Lower leg skin (tissue), 4 donors: ENCODE data around the gene ANAPC5. TPM values are rescaled to one million over a fixed set of nuclear protein-coding genes. Genes with fewer than 3 reads are reported as not detected.

Source experiments
- DNase-seq, 2 donors: peaks; one replicate each; pipeline ENCODE4 v3.0.0-alpha.2; 2019; ENCODE audit warnings: low spot score in 2 of 2
- H3K4me3 ChIP-seq: fragments of 200-600 bp; sonication (generic); 2 replicates; pipeline ENCODE4 v1.5.1; 2017; ENCODE audit warnings: mild to moderate bottlenecking, low read depth; ENCODE audit not compliant: poor library complexity, severe bottlenecking
- POLR2A ChIP-seq, 2 donors: fragments of 450-650 bp; IDR thresholded peaks; one replicate each; pipeline ENCODE4 v1.6.1; 2016 to 2017; ENCODE audit warnings: antibody characterized with exemption in 2 of 2, mild to moderate bottlenecking in 1 of 2, moderate library complexity in 1 of 2
- WGBS, 2 donors: methylation state at CpG; one replicate each; pipeline ENCODE4 v1.1.5; 2018; 5-methylcytosine and 5-hydroxymethylcytosine counted together
- intact Hi-C: fragments of 100-400 bp; cut with DNase I; formaldehyde crosslinking; loops from one replicate; pipeline ENCODE4 v1.15.0; 2023; ENCODE audit warnings: low total_unique reads
- total RNA-seq, 4 donors: library from RNA; depleted of rRNA; stranded (reverse); fragments of >200 nt; gene quantifications; one replicate each; pipeline ENCODE4 v1.1.0, GENCODE V29; 2016
- TF ChIP-seq, protein P1 (sequence below), 3 donors: fragments of 450-650 bp; IDR thresholded peaks; one replicate each; pipeline ENCODE4 v1.5.1; 2016; ENCODE audit warnings: antibody characterized with exemption in 3 of 3, mild to moderate bottlenecking in 3 of 3, moderate library complexity in 2 of 3

Gene ANAPC5
- total RNA-seq, 4 donors from 2014 or later, result 73.7 to 97.4 (median 91.5) TPM

DNA sequence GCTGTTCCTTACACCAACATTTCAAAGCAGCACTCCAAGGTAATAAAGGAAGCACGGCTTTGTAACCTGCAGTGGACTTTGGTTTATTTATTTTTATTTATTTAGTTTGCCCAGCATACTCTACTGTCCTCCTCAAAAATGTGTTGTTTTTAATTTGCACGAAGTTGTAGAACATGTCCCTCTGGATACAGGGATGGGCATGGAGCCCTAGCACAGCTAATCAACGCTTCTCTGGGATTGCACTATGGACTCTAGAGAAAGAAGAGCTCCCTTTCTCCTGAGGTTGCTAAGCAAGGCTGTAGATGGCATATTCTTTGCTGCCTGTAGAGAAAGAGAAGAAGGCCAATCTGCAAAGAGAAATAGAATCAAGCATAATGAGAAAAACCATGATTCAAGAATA, 5.9 kb upstream of the ANAPC5 start:
- no peak overlapping the region for H3K4me3 ChIP-seq
- TF ChIP-seq POLR2A (IDR thresholded peaks at IDR 0.05), result no peak
- TF ChIP-seq, protein P1, sequence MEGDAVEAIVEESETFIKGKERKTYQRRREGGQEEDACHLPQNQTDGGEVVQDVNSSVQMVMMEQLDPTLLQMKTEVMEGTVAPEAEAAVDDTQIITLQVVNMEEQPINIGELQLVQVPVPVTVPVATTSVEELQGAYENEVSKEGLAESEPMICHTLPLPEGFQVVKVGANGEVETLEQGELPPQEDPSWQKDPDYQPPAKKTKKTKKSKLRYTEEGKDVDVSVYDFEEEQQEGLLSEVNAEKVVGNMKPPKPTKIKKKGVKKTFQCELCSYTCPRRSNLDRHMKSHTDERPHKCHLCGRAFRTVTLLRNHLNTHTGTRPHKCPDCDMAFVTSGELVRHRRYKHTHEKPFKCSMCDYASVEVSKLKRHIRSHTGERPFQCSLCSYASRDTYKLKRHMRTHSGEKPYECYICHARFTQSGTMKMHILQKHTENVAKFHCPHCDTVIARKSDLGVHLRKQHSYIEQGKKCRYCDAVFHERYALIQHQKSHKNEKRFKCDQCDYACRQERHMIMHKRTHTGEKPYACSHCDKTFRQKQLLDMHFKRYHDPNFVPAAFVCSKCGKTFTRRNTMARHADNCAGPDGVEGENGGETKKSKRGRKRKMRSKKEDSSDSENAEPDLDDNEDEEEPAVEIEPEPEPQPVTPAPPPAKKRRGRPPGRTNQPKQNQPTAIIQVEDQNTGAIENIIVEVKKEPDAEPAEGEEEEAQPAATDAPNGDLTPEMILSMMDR (IDR thresholded peaks at IDR 0.05), result no peak
- intact Hi-C loops, result no loop called here
- 60 to 82% methylated on average over 3 of the region's 3 CpGs for WGBS, 2 donors
- no peak for DNase-seq

DNA sequence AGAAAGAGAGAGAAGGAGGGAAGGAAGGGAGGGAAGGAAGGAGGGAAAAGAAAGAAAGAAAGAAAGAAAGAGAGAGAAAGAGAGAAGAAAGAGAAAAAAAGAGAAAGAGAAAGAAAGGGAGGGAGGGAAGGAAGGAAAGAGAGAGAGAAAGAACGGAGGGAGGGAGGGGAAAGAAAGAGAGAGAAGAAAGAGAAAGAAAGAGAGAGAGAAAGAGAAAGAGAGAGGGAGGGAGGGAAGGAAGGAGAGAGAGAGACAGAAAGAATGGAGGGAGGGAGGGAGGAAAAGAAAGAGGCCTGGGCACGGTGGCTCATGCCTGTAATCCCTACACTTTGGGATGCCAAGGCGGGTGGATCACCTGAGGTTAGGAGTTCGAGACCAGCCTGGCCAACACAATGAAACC, 5.1 kb upstream of the ANAPC5 start:
- WGBS, 2 donors, result 71 to 77% methylated on average over 4 of the region's 4 CpGs
- no peak for DNase-seq
- no peak overlapping the region for H3K4me3 ChIP-seq
- TF ChIP-seq POLR2A (IDR thresholded peaks at IDR 0.05), result no peak
- TF ChIP-seq, protein P1 (IDR thresholded peaks at IDR 0.05), result no peak
- intact Hi-C loops, result no loop called here

DNA sequence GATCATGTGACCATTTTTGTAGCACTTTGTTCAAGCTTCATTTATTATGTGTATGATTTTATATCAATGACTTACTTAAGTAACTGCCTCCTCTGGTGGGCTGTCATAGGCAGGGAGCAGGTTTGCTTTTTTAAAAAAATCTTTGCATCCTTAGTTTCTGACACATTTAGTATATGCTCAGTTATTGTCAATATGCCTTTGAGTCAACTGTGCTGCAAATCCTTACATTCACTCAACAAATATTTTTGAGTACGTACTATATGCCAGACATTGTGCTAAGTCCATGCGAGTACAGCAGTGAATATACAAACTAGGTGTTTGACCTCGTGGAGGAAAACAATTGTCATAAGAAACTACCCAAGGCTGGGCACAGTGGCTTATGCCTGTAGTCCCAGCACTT, 4.4 kb upstream of the ANAPC5 start:
- TF ChIP-seq, protein P1 (IDR thresholded peaks at IDR 0.05), result no peak
- no peak for TF ChIP-seq POLR2A (IDR thresholded peaks at IDR 0.05)
- intact Hi-C loops, result no loop called here
- 81 to 87% methylated on average over 3 of the region's 3 CpGs for WGBS, 2 donors
- H3K4me3 ChIP-seq, result no peak overlapping the region
- no peak for DNase-seq

DNA sequence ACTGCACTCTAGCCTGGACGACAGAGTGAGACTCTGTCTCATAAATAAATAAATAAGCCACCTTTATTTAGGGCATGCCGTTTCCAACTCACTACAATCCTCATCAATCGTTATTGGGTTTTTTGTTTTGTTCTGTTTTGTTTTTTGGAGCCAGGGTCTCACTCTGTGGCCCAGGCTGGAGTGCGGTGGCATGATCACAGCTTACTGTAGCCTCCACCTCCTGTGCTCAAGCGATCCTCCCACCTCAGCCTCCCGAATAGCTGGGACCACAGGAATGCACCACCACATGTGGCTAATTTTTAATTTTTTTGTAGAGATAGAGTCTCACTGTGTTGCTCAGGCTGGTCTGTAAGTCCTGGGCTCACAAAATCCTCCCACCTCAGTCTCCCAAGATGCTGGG, 3.6 kb upstream of the ANAPC5 start:
- no peak for DNase-seq
- no peak overlapping the region for H3K4me3 ChIP-seq
- 89 to 91% methylated on average over 6 of the region's 6 CpGs for WGBS, 2 donors
- intact Hi-C loops, result no loop called here
- TF ChIP-seq, protein P1 (IDR thresholded peaks at IDR 0.05), result no peak

DNA sequence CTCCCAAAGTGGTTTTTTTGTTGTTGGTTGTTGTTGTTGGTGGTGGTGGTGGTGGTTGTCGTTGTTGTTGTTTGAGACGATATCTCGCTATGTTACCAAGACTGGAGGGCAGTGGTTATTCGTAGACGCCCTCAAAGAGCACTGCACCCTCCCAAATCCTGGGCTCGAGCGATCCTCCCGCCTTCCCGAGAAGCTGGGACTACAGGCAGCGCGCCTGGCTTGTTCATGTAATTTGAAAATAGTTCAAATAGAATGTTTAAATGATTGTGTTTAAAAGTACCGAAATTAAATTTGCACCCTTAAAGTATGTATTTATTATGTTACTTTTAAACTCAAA, 439 bp upstream of the ANAPC5 start:
- no peak overlapping the region for H3K4me3 ChIP-seq
- TF ChIP-seq, protein P1 (IDR thresholded peaks at IDR 0.05), result no peak
- TF ChIP-seq POLR2A (IDR thresholded peaks at IDR 0.05), result no peak
- WGBS, 2 donors, result 0% methylated on average over 12 of the region's 12 CpGs
- no peak for DNase-seq
- intact Hi-C loops, result no loop called here

DNA sequence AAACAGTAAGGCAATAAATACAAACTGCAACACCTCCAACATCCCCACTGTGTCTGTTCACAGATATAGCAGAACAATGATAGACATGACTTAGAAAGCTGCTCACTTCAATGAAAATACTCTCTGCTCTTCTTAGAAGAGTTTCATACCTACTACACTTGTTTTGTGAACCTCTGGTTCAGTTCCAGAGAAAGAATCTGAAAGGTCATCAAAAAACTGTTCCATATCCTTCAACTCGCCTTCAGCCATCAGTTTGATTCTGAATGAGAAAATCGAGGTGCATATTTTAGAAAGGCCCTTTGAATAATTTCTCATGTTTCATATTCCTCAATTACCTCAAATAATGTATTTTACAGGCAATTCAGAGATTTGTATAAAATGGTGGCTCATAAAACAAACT, 5.5 kb downstream of the ANAPC5 start:
- TF ChIP-seq, protein P1 (IDR thresholded peaks at IDR 0.05), result no peak
- no peak for TF ChIP-seq POLR2A (IDR thresholded peaks at IDR 0.05)

More for the DNA sequence above, 5.5 kb downstream of the ANAPC5 start:
- DNase-seq, result no peak
- WGBS, 2 donors, result 79 to 82% methylated on average over 2 of the region's 2 CpGs
- H3K4me3 ChIP-seq, result no peak overlapping the region
- intact Hi-C loops, result no loop called here
